H1 (cell line): ENCODE data around the gene RSPH9. TPM values are rescaled to one million over a fixed set of nuclear protein-coding genes. Genes with fewer than 3 reads are reported as not detected.

Experiments used
- CTCF ChIA-PET: fragments of 300-600 bp; sonication (Branson Sonifier 250); formaldehyde crosslinking; loops from one replicate; lab custom pipeline; 2021; ENCODE audit not compliant: partially characterized antibody; lab: Charles Lee
- POLR2A ChIA-PET: fragments of 300-600 bp; sonication (Branson Sonifier 250); formaldehyde crosslinking; loops from one replicate; lab custom pipeline; 2021; ENCODE audit warnings: inconsistent platforms; ENCODE audit not compliant: partially characterized antibody; lab: Charles Lee
- DNase-seq, 2 experiments: peaks; one replicate each; pipeline versions ENCODE4 v3.0.0 to v3.0.0-alpha.2; 2010 to 2022; ENCODE audit warnings: low spot score in 2 of 2, low read depth in 1 of 2, mixed read lengths in 1 of 2
- FAIRE-seq: peaks from 2 replicates; lab custom pipeline; 2011; peaks lifted over from hg19 to GRCh38; lab: Jason Lieb, UNC
- H2AFZ ChIP-seq: 2 replicates; pipeline ENCODE4 v1.8.1; 2012; ENCODE audit warnings: low read length, inconsistent platforms
- H2AK5ac ChIP-seq: 2 replicates; pipeline ENCODE4 v1.6.1; 2013; ENCODE audit warnings: low read depth, low read length
- H2BK120ac ChIP-seq: replicated peaks from 2 replicates; pipeline ENCODE3; 2013; ENCODE audit warnings: low read depth, low read length, inconsistent platforms
- H2BK12ac ChIP-seq: 2 replicates; pipeline ENCODE4 v1.6.1; 2013; ENCODE audit warnings: low read depth, low read length
- H2BK15ac ChIP-seq: 2 replicates; pipeline ENCODE4 v1.6.1; 2013; ENCODE audit warnings: low read length
- H2BK20ac ChIP-seq: 2 replicates; pipeline ENCODE4 v1.6.1; 2013; ENCODE audit warnings: low read length
- H2BK5ac ChIP-seq: 2 replicates; pipeline ENCODE4 v1.6.1; 2013; ENCODE audit warnings: low read depth, low read length
- H3K14ac ChIP-seq: 2 replicates; pipeline ENCODE4 v1.6.1; 2013; ENCODE audit warnings: inconsistent platforms; ENCODE audit not compliant: insufficient read length
- H3K18ac ChIP-seq: 2 replicates; pipeline ENCODE4 v1.6.1; 2013; ENCODE audit warnings: low read length; ENCODE audit errors: extremely low read depth
- H3K23ac ChIP-seq: 2 replicates; pipeline ENCODE4 v1.6.1; 2013; ENCODE audit warnings: inconsistent platforms; ENCODE audit not compliant: insufficient read length
- H3K23me2 ChIP-seq: 2 replicates; pipeline ENCODE4 v1.6.1; 2013; ENCODE audit warnings: low read depth, low read length
- H3K27ac ChIP-seq: 2 replicates; pipeline ENCODE4 v1.6.1; 2011; ENCODE audit warnings: low read depth, low read length, inconsistent platforms
- H3K27me3 ChIP-seq, 4 experiments: replicated peaks in 1 of 4; 1 replicate in 1 of 4; 2 replicates in 3 of 4; pipeline versions ENCODE4 v1.6.1 to v1.8.1; 2011 to 2013; ENCODE audit warnings: low read length in 3 of 4, mild to moderate bottlenecking in 3 of 4, inconsistent platforms in 2 of 4, mixed read lengths in 2 of 4, moderate library complexity in 1 of 4; ENCODE audit not compliant: control insufficient read depth in 3 of 4, insufficient read depth in 3 of 4; ENCODE audit errors: extremely low read depth in 1 of 4
- H3K36me3 ChIP-seq, 4 experiments: 2 replicates each; pipeline versions ENCODE4 v1.6.1 to v1.8.1; 2011 to 2013; ENCODE audit warnings: mild to moderate bottlenecking in 4 of 4, low read length in 3 of 4, moderate library complexity in 2 of 4, control low read depth in 1 of 4, inconsistent platforms in 1 of 4; ENCODE audit not compliant: insufficient read depth in 4 of 4, control insufficient read depth in 2 of 4
- H3K4ac ChIP-seq: replicated peaks from 2 replicates; pipeline ENCODE3; 2013; ENCODE audit warnings: low read length, low read depth, mixed read lengths, inconsistent platforms; ENCODE audit not compliant: insufficient read length
- H3K4me1 ChIP-seq, 4 experiments: replicated peaks in 1 of 4; 1 replicate in 1 of 4; 2 replicates in 3 of 4; pipeline versions ENCODE4 v1.6.1 to v1.8.1; 2011 to 2013; ENCODE audit warnings: low read length in 3 of 4, inconsistent platforms in 2 of 4, mixed read lengths in 1 of 4; ENCODE audit not compliant: insufficient read depth in 4 of 4, control insufficient read depth in 3 of 4
- H3K4me2 ChIP-seq, 2 experiments: 2 replicates each; pipeline versions ENCODE4 v1.6.1 to v1.8.1; 2011 to 2013; ENCODE audit warnings: low read depth in 2 of 2, low read length in 2 of 2, control low read depth in 1 of 2, inconsistent platforms in 1 of 2, mild to moderate bottlenecking in 1 of 2; ENCODE audit not compliant: insufficient read depth in 1 of 2
- H3K4me3 ChIP-seq, 4 experiments: fragments of 200-600, 300-600 bp in 1 of 4; sonication (generic), shearing (Covaris generic), sonication (Bioruptor Twin) in 1 of 4; 2 replicates each; pipeline versions ENCODE4 v1.5.1 to v1.8.1; 2011 to 2016; ENCODE audit warnings: low read length in 4 of 4, low read depth in 3 of 4, control low read depth in 2 of 4, inconsistent platforms in 2 of 4, mild to moderate bottlenecking in 2 of 4, mixed read lengths in 1 of 4, moderate library complexity in 1 of 4; ENCODE audit not compliant: insufficient read depth in 2 of 4; ENCODE audit errors: extremely low read depth in 1 of 4
- H3K56ac ChIP-seq: replicated peaks from 2 replicates; pipeline ENCODE3; 2013; ENCODE audit warnings: low read depth, mild to moderate bottlenecking, mixed read lengths, low read length, inconsistent platforms; ENCODE audit not compliant: insufficient read length
- H3K79me1 ChIP-seq: 2 replicates; pipeline ENCODE4 v1.6.1; 2013; ENCODE audit warnings: low read depth, low read length, control low read depth
- H3K79me2 ChIP-seq, 2 experiments: 2 replicates each; pipeline versions ENCODE4 v1.6.1 to v1.8.1; 2012 to 2013; ENCODE audit warnings: low read length in 2 of 2, mild to moderate bottlenecking in 2 of 2, inconsistent platforms in 1 of 2; ENCODE audit not compliant: insufficient read depth in 2 of 2, control insufficient read depth in 1 of 2
- H3K9ac ChIP-seq, 4 experiments: replicated peaks in 1 of 4; 1 replicate in 1 of 4; 2 replicates in 3 of 4; pipeline versions ENCODE4 v1.6.1 to v1.8.1; 2011 to 2013; ENCODE audit warnings: low read depth in 3 of 4, low read length in 3 of 4, control low read depth in 2 of 4, mild to moderate bottlenecking in 2 of 4, moderate library complexity in 2 of 4, inconsistent platforms in 1 of 4; ENCODE audit errors: extremely low read depth in 1 of 4
- H3K9me3 ChIP-seq, 2 experiments: 2 replicates each; pipeline versions ENCODE4 v1.6.1 to v1.8.1; 2012 to 2013; ENCODE audit warnings: mild to moderate bottlenecking in 2 of 2, moderate library complexity in 2 of 2, control low read depth in 1 of 2, inconsistent platforms in 1 of 2, low read depth in 1 of 2, low read length in 1 of 2, mixed read lengths in 1 of 2; ENCODE audit not compliant: insufficient read depth in 2 of 2
- H4K20me1 ChIP-seq, 2 experiments: replicated peaks in 1 of 2; 2 replicates each; pipeline versions ENCODE3 to v1.8.1; 2011 to 2013; ENCODE audit warnings: inconsistent platforms in 2 of 2, low read length in 2 of 2, mild to moderate bottlenecking in 1 of 2; ENCODE audit not compliant: insufficient read depth in 2 of 2, control insufficient read depth in 1 of 2
- H4K5ac ChIP-seq: 2 replicates; pipeline ENCODE4 v1.6.1; 2013; ENCODE audit warnings: low read length, low read depth, mixed read lengths, inconsistent platforms; ENCODE audit not compliant: insufficient read length
- H4K8ac ChIP-seq: 2 replicates; pipeline ENCODE4 v1.8.0; 2013; ENCODE audit warnings: mild to moderate bottlenecking, moderate library complexity, low read length, inconsistent platforms; ENCODE audit not compliant: insufficient read depth; ENCODE audit errors: extremely low read depth
- H4K91ac ChIP-seq: replicated peaks from 2 replicates; pipeline ENCODE3; 2013; ENCODE audit warnings: low read length, mixed read lengths, inconsistent platforms; ENCODE audit not compliant: insufficient read length
- ASH2L ChIP-seq: fragments of 200-600, 300-600 bp; sonication (generic); IDR thresholded peaks from one replicate; pipeline ENCODE4 v1.7.1; 2017; ENCODE audit warnings: low read length
- CEBPB ChIP-seq: IDR thresholded peaks from 2 replicates; pipeline ENCODE4 v1.6.1; 2012; ENCODE audit warnings: low read depth, low read length
- JUN ChIP-seq: IDR thresholded peaks from 2 replicates; pipeline ENCODE4 v1.6.1; 2011; ENCODE audit warnings: low read depth, mild to moderate bottlenecking, improper control_type of control experiment, low read length
- NANOG ChIP-seq: IDR thresholded peaks from 2 replicates; pipeline ENCODE4 v1.6.1; 2011; ENCODE audit warnings: low read length, low read depth, mild to moderate bottlenecking, inconsistent platforms; ENCODE audit not compliant: insufficient read depth, poor library complexity, severe bottlenecking
- NRF1 ChIP-seq: IDR thresholded peaks from 2 replicates; pipeline ENCODE4 v1.6.1; 2011; ENCODE audit warnings: mild to moderate bottlenecking, low read depth, low read length, improper control_type of control experiment
- PHF8 ChIP-seq: fragments of 200-600 bp; sonication (generic); conservative IDR thresholded peaks from 2 replicates; pipeline ENCODE4 v1.7.1; 2012; ENCODE audit warnings: low read depth, mild to moderate bottlenecking, inconsistent platforms, low read length, moderate library complexity
- RAD21 ChIP-seq, 2 experiments: IDR thresholded peaks in 1 of 2; conservative IDR thresholded peaks in 1 of 2; 2 replicates each; pipeline ENCODE4 v1.6.1; 2011; ENCODE audit warnings: low read depth in 2 of 2, low read length in 2 of 2, improper control_type of control experiment in 1 of 2, inconsistent platforms in 1 of 2, mild to moderate bottlenecking in 1 of 2, moderate library complexity in 1 of 2
- RBBP5 ChIP-seq: IDR thresholded peaks from 2 replicates; pipeline ENCODE4 v1.7.1; 2012; ENCODE audit warnings: low read depth, mild to moderate bottlenecking, inconsistent platforms, low read length, moderate library complexity, borderline replicate concordance
- RXRA ChIP-seq: IDR thresholded peaks from 2 replicates; pipeline ENCODE4 v1.6.1; 2011; ENCODE audit warnings: low read depth, mild to moderate bottlenecking, low read length, moderate library complexity; ENCODE audit not compliant: insufficient read depth
- SIRT6 ChIP-seq: IDR thresholded peaks from one replicate; pipeline ENCODE4 v1.7.1; 2012; ENCODE audit warnings: low read length, inconsistent platforms
- WGBS, 2 experiments: shearing (Covaris generic) in 1 of 2; methylation state at CpG; one replicate each; pipeline versions ENCODE4 v1.1.6 to v1.1.7; 2013 to 2015; ENCODE audit warnings: low lambda C conversion rate in 2 of 2, mixed read lengths in 2 of 2, inconsistent platforms in 1 of 2, low coverage in 1 of 2, missing lambda C conversion rate in 1 of 2; ENCODE audit not compliant: insufficient replicate concordance in 2 of 2, insufficient coverage in 1 of 2, insufficient read length in 1 of 2; ENCODE audit errors: extremely low coverage in 1 of 2, missing lambda C conversion rate in 1 of 2; 5-methylcytosine and 5-hydroxymethylcytosine counted together
- polyA plus RNA-seq, 7 experiments: library from polyadenylated mRNA; depleted of rRNA in 3 of 7; stranded (reverse) in 5 of 7; unstranded in 2 of 7; fragments of >200 nt in 5 of 7; fragments of 200-250 nt in 2 of 7; gene quantifications; 1 replicate in 5 of 7; 2 replicates in 1 of 7; 4 replicates in 1 of 7; pipeline versions ENCODE4 v1.2.1 to v1.2.3, GENCODE V29; 2011 to 2013; ENCODE audit warnings: missing spikeins in 2 of 7, mixed read lengths in 2 of 7
- total RNA-seq: library from RNA; stranded (reverse); fragmentation: NEBNext Ultra II Directional; extraction: Animal tissue kit (Norgen Biotek cat#: 25700); gene quantifications from 2 replicates; pipeline ENCODE4 v1.2.1, GENCODE V29; 2021
- TF ChIP-seq, protein P1 (sequence below): IDR thresholded peaks from 2 replicates; pipeline ENCODE4 v1.6.1; 2012; ENCODE audit warnings: low read length, inconsistent platforms

Gene RSPH9
- total and polyA plus RNA-seq, 2 of the 8 experiments (the other 6 are each of a cell fraction or from before 2014, with no cell fraction given), result 0.15 to 0.23 TPM

DNA sequence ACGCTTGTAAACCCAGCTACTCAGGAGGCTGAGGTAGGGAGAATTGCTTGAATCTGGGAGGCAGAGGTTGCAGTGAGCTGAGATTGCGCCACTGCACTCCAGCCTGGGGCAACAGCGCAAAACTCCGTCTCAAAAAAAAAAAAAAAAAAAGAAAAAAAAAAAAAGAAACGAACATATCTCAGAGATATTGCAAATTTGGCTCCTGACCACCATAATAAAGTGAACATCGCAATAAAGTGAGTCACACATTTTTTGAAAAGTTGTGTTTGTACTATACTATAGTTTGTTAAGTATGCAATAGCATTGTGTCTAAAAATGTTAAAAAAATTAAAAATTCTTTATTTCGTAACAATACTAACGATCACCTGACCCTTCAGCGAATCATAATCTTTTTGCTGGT lies 13.3 kb downstream of the RSPH9 start:
- H3K4me2 ChIP-seq, result no peak overlapping the region
- DNase-seq (no peak), FAIRE-seq (no peak)
- H2AK5ac ChIP-seq, result no peak overlapping the region
- no peaks in the 10 kb centered on the region for H3K23me2 ChIP-seq
- no peak overlapping the region for H4K91ac ChIP-seq
- H3K27ac ChIP-seq, result no peak overlapping the region
- H3K27me3 ChIP-seq, result no peaks in the 10 kb centered on the region
- no peak overlapping the region for H3K4me3 ChIP-seq
- peaks cover 0 to 4% (median 1%) of the 10 kb centered on the region in 4 experiments; a peak in 2 of 7 replicates for H3K4me1 ChIP-seq
- ChIA-PET CTCF (interaction anchor here (0.9 to 3.2 kb wide), 4 partner anchors 8 to 427 kb away, joined by 3 to 20 read pairs (median 4); no protein-coding TSS in a partner anchor), POLR2A (interaction anchor here (0.7 to 2.5 kb wide), 2 partner anchors 11 to 28 kb away, joined by 3 to 9 read pairs; partner anchors contain the start of gene GTPBP2)
- no peak overlapping the region for H2AFZ ChIP-seq
- no peak overlapping the region for H4K8ac ChIP-seq
- H2BK20ac ChIP-seq, result no peak overlapping the region
- WGBS, 2 experiments, result 95% methylated on average over 6 of the region's 9 CpGs; no CpG with 5 or more reads in 1 of the 2 experiments
- H3K9ac ChIP-seq, result no peak overlapping the region
- no peak overlapping the region for H2BK120ac ChIP-seq
- H2BK12ac ChIP-seq, result no peak overlapping the region
- no peak overlapping the region for H3K23ac ChIP-seq
- H3K56ac ChIP-seq, result no peak overlapping the region
- H3K4ac ChIP-seq, result no peak overlapping the region
- no peaks in the 10 kb centered on the region for H4K20me1 ChIP-seq
- no peak overlapping the region for H3K14ac ChIP-seq
- H4K5ac ChIP-seq, result no peak overlapping the region
- no peaks in the 10 kb centered on the region for H3K79me2 ChIP-seq
- peaks cover 0 to 2% of the 10 kb centered on the region in 2 experiments; a peak in 1 of 4 replicates for H3K9me3 ChIP-seq
- no peaks in the 10 kb centered on the region for H3K36me3 ChIP-seq
- no peak overlapping the region for H2BK15ac ChIP-seq
- no peaks in the 10 kb centered on the region for H3K79me1 ChIP-seq
- no peak overlapping the region for H3K18ac ChIP-seq
- no peak overlapping the region for H2BK5ac ChIP-seq
- no peak for TF ChIP-seq RBBP5
- TF ChIP-seq, protein P1, sequence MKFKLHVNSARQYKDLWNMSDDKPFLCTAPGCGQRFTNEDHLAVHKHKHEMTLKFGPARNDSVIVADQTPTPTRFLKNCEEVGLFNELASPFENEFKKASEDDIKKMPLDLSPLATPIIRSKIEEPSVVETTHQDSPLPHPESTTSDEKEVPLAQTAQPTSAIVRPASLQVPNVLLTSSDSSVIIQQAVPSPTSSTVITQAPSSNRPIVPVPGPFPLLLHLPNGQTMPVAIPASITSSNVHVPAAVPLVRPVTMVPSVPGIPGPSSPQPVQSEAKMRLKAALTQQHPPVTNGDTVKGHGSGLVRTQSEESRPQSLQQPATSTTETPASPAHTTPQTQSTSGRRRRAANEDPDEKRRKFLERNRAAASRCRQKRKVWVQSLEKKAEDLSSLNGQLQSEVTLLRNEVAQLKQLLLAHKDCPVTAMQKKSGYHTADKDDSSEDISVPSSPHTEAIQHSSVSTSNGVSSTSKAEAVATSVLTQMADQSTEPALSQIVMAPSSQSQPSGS, result no peak
- no peak for TF ChIP-seq CEBPB
- no peak for TF ChIP-seq PHF8
- TF ChIP-seq NANOG, result no peak
- no peak for TF ChIP-seq SIRT6
- TF ChIP-seq JUN, result no peak
- TF ChIP-seq RXRA, result no peak
- no peak for TF ChIP-seq RAD21 (IDR thresholded peaks at IDR 0.05 in 1 of 2, conservative IDR thresholded peaks at IDR 0.05 in 1 of 2; ENCODE audit: low read depth in 2 of 2, low read length in 2 of 2)
- TF ChIP-seq NRF1, result no peak
- no peak for TF ChIP-seq ASH2L
